Fibroblast of skin of abdomen (primary cell): Measurements from ENCODE around the gene SCN2B.

ENCODE experiments used
- DNase-seq: peaks from one replicate; pipeline ENCODE4 v3.0.0-alpha.2; 2013

Gene SCN2B

DNA sequence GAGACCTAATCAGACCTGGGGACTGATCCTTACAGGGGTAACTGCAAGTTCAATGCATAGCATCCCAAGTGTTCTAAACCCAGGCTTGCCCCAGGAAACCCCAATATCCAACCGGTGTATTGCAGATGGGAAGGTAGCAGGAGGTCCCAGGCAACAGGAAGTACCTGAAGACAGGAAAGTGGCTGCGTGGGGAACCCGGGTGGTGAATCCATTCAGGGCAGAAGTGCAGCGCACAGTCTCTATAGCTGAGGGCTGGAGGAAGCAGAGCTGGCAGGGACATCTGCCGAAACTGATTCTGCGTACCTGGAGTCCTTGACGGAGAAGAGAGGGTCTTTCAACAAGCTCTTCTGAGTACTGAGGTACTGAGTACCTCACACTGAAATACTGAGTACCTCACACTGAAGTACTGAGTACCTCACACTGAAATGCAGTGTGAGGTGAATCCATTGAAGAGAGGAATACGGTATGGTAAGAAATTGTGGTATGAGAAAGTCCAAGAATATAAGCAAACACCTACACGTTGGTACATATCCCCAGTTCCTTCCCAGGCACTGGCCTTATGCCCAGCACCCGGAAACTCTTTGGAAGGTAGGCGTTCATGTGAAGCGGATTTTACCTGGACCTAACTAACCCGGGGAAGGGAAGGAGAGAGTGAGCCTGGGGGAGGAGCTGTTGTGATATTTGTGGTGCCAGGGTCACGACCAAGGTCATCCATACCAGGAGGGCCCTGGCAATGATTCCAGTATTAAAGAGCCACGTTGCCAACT lies 43.9 kb downstream of the SCN2B start:
- DNase-seq: no peak

DNA sequence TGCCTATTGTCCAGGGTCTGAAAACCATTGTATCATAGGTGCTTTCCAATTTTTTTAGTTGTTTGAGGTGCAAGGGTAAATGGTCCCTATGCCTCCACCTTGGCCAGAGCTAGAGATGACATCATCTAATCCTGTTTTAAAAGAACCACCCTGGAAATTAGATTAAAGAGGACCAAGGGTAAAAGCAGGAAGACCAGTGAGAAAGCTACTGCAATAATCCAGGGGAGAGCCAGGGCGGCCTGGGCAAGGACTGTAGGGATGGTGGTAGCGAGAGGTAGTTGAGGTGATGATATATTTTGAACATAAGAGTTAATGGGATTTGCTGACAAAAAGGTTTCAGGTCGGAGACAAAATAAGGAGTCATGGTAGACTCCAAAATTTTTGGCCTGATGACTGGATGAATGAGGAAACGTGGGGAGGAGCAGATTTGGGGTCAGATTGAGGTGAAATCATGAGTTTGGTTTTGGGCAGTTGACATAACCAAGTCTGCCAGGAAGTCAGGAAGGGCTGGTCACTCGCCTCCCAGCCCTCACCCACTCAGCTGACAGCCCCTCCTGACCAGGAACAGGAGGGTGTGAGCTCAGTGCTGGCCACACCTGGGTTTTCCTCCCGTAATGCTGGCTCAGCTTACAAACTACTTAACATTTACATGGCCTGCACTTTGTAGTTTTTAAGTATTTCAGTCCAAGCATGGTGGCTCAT lies 46.8 kb downstream of the SCN2B start:
- no peak for DNase-seq

DNA sequence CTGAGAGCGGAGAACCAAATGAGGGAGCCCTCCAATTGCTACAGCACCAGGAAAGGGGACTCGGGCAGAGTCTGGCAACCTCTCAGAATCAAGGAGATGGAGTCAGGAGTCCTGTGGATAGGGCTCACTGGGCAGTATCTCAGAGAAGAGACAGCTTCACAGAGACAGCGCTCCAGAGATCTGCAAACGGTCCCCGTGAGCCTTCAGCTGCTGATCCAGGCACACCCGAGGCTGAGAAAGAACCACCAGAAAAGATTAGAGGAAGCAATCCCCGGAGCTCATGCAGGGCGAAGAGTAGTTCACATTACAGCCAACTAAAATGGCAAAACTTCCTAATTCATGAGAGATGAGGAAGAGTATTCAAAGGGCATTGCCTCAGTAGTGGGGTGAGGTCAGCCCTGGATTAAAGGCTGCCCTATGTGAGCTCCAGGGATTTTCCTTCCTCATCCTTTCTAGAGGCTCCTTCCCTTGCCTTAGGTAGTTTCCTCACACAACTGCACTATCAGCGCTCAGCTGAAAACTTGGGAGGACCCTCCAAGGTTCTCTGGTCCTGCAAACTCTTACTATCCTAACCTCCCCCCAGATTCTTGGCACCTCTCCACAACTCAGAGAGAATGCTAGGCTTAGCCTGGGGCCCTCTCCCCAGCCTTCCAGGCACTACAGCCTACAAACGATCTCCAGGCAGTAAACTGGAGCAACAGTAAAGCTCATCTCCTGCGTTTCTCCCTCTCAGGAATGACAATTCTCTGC lies 47.5 kb downstream of the SCN2B start:
- no peak for DNase-seq

DNA sequence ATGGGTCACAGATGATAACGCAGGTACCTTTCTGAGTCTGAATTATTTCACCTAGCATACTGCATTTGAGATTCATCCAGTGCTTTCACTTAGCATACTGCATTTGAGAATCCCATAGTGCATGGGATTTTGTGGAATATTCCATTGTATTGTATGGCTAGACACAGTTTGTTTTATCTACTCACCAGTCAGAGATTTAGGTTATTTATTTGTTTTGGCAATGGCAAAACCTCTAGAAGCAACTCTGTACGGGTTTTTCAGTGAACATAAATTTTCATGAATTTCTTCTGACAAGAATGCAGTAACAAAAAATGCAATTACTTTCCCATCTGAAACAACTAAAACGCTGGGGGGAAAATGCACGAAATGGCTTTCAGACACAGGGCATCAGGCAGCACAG lies 48.1 kb downstream of the SCN2B start:
- DNase-seq: no peak

DNA sequence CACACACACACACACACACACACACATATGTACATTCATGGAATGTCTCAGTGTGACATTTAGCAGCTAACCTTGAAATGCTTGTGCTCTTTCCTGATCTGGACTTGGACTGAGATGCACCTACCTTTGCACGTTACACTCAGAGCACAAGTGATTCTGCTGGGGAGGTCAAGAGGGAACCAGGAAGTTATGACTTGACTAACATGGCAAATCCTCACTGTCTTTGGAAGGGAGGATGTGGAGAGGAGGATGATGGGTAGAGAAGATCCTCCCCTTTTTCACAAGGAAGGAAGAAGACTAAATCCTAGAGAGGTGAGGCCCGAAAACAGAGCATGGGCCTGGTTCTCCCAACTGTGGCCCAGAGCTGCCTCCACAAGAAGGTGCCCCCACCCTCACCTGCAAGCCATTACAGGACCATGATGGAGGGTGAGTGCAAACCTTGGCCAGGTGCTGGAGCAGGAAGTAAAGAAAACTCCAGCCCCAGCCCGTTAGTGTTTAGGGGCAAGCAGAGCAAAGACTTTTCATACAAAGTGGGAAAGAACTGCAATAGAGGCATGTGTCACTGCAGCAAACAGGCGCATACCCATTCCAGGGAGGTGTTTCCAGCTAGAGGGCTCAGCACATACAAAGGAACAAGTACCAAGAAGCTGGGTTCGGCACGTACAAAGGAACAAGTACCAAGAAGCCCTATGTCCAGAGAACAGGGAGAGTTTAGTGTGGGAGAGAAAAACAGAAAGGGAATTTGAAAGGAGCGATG lies 50.2 kb downstream of the SCN2B start:
- no peak for DNase-seq

DNA sequence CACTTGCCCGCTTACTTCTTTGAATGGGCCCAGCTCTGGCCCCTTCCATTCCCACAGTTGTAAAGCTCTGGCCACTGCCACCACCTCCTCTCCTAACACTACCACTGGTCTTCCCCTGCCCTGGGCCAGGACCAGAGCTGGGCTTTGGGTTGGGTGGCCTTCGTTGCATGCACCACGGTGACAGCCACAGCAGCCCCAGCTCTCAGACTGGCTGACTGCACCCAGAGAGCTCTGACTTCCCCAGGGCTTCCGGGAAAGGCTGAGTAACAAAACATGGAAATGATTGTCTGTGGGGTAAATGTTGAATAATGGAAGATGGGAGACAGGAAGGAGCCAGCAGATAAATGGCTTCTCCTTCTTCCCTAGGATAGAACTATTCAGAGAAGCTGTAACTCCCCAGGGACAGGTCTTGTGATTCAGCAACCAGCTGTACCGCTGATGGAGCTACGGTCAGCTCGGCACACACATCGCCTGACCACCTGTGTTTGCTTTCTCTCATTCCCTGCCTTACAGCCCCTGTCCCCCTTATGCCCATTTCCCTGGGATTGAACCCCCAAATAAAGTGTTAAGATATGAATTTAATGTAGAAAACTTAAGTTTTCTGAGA lies 51.4 kb downstream of the SCN2B start:
- DNase-seq: no peak

DNA sequence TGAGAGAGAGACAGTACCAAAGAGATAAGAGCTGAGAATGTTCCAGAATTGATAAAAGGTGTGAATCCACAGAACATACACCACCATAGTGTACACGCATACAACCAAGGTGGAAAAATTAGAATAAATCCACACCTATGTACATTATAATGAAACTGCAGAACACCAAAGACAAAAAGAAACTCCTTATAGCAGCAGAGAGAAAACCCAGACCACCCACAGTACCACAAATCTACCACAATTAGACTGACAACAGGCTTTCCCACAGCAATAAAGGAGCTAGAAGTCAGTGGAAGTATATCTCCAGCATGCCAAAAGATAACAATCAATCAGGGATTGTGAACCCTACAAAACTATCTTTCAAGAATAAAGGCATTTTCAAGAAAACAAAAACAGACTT lies 55.6 kb downstream of the SCN2B start:
- no peak for DNase-seq

DNA sequence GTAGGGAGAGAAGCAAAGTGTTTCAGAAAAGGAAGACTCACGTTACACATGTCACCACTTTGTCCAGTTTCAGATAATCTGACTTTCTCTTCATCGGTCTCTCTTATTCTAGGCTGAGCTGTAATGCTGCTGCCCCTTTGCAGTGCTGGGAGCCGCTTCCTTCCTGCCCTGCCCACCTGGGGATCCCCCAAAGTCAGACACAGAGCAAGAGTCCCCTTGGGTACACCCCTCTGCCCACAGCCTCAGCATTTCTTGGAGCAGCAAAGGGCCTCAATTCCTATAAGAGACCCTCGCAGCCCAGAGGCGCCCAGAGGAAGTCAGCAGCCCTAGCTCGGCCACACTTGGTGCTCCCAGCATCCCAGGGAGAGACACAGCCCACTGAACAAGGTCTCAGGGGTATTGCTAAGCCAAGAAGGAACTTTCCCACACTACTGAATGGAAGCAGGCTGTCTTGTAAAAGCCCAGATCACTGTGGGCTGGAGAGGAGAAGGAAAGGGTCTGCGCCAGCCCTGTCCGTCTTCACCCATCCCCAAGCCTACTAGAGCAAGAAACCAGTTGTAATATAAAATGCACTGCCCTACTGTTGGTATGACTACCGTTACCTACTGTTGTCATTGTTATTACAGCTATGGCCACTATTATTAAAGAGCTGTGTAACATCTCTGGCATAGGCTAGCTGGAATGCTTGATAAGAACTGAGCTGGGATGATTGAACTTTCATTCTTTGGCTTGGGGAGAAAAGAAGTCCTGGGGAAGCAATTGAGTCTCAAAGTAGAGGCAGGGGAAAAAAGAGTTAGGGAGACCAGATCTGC lies 58.4 kb downstream of the SCN2B start:
- no peak for DNase-seq

DNA sequence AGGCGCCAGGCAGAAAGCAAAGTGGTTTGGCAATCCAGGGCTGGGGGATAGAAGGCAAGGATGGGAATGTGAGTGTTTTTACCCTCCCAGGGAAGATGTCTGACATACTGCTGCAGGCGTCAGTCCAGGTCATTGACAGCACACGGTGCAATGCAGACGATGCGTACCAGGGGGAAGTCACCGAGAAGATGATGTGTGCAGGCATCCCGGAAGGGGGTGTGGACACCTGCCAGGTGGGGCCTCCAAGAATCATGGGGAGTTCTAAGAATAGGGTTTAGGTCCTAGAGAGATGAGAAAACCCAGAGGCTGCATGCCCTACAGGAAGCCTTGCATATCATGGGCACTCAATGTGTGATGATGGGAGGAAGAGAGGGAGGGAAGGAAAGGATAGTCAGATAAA lies 61.4 kb downstream of the SCN2B start:
- DNase-seq: no peak

DNA sequence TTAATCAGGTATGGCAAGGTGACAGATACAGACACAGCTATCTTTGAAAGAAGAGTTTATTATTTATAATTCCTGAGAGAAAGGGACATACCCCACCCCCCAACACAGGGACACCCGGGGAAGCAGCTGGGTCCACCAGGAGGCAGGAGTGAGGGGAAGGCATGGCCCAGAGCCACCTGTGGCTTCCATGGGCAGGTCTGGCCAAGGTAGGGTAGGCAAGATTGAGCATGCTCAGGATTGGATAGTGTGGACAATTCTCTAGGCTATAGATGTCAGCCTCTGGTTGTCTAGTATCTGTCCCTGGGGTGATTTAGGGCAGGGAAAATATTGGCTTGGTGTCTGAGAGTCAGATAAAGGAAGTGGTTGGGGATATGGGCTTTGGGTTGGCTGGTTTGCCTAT lies 62.2 kb downstream of the SCN2B start:
- DNase-seq: no peak

DNA sequence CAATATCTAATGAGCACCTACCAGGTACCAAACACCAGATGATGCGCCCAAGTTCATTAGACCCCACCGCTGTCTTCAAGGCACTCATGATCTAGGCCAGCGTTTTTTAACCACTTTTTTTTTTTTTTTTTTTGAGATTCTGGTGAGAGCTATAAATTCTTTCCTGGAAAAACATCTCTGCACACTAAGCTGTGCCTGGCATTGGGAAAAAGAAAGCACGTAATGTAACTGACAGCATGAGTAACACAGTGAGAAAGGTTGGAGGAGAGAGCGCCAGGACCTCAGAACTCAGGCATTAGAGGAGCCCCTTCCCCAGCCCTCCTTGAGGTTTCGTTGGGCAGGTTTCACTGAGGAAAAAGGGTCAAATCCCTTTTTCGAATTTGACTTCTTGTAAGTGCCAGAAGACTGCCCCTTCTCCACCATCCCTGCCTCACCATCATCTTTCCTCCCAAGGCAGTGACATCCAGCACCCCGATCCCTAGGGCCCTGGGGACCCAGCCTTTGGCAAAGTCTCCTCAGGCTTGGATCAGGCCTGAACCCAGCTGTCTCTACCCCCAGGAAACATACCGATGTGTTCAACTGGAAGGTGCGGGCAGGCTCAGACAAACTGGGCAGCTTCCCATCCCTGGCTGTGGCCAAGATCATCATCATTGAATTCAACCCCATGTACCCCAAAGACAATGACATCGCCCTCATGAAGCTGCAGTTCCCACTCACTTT lies 63.6 kb downstream of the SCN2B start:
- DNase-seq: no peak
